Fibroblast of skin of left biceps (primary cell): ENCODE data around the gene ID4.
A peak's percentile ranks its signal among the peaks of the same experiment; 100 is the strongest.

ENCODE experiments used
- DNase-seq, 2 experiments: peaks; one replicate each; pipeline ENCODE4 v3.0.0-alpha.2; 2013; ENCODE audit warnings: low read depth in 2 of 2

Gene ID4

DNA sequence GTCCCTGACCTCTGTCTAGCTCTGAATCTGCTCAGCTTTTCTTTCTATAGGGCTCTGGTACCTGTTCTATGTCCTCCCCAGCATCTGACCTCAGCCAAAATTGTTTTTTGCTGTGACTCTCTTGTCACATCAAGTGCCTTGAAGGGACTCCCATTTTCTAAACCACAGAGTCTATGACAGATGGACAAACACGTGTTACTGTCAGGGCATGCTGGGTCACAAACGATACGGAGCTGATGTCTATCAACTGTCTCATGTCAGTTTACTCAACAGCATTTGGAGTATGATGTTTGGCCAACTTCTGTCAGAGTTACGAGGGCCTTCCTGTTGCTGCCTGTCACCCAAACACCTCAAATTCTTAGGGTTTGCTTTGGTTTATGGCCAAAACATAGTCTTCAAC lies 20.5 kb downstream of the ID4 start:
- no peak for DNase-seq

DNA sequence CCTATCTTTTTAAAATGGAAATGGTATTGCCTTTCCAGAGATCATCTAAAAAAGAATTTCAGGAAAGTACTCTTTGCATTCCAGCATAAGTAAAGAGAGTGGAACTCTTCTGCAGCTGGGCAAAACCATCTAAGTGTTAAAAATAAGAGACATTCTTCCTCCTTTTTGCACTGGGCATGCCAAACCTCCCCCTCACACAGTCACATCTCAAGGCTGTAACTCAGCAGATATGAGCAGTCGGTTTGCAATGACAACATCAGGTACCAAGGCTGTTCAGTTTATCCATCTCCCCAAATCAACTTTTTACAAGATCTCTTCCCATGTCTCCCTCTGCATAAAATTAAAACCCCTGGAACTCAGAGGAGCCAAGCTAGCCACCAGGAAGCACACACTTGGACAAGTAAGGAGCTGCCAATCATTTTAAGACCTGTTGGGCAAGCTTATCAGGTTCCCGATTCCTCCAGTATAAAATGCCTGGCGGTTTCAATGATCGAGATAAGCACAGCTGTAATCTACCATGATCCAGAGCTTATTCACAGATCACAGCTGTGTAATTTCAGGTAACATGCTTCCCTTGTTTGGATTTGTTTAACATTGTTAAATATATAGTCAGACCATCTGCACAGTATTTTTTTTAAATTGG lies 23.2 kb downstream of the ID4 start:
- no peak for DNase-seq

DNA sequence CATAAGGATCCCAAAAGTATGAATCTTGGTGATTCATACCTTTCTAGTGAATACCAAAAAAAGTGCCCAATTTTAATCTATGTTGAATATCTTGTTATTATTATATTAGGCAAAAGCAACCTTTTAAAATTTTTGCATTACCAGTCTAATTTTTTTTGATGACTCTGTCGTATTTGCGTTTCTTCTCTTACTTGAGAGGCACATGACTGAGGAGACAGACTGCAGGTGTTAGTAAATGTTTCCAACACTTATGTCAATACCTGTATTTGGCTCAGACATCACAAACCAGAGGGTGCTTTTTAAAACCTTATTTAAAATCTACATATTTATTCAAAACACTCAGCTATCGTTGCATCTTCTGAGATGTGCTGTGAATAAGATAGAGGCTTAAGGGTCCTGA lies 27.1 kb downstream of the ID4 start:
- DNase-seq: no peak

DNA sequence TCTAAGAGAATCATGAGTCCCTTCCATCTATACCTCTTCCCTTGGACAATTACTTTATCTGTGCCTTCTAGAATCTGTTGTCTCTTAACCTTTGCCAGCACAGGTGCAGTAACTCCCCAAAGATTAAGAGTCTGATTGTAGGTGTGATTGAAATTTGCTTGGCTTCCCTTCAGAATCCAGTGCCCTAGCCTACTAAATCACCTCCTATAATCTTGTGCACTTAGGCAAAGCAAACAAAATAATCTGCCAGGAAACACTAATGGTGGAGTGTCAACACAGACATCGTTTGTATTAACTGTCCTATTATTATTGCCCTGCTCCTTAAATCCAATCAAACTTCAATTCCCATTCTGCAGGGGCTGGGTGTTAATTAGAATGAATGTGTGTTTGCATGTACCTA lies 28.0 kb downstream of the ID4 start:
- no peak for DNase-seq

DNA sequence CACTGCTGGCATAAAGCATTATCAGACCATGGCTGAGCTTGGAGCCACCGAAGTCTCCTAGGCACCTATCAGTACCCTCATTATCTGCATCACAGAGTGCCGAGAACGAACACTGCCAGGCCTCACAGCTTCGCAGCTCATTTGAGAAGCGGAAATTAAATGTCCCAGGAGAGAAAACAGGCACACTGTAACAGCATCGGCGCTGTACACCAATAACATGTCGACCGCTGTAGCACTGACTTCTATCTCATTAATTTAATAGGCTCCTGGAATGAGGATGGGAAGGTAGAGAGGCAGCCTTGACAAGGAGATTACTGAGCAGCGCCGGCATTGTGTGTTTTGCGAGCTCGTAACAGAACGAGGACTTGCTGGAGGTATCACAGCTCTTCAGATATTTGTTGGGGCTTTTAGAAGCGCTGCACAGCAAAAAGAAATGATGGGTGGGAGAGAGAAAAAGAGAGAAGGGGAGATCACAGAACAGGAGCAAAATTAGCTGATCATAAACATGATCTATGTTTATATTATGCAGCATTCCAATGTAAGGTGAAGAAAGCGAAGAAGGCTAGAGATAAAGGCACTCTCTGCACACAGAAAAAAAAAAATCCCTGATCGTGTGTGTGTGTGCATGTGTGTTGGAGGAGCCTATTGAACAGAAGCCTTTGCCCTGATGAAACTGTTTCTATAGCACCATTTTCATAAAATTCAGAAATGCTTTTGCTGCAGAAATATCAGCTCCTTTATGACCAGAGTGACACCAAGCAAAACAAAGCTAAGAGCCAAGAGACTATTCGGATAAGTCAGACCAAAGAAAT lies 29.2 kb downstream of the ID4 start:
- DNase-seq: no peak

DNA sequence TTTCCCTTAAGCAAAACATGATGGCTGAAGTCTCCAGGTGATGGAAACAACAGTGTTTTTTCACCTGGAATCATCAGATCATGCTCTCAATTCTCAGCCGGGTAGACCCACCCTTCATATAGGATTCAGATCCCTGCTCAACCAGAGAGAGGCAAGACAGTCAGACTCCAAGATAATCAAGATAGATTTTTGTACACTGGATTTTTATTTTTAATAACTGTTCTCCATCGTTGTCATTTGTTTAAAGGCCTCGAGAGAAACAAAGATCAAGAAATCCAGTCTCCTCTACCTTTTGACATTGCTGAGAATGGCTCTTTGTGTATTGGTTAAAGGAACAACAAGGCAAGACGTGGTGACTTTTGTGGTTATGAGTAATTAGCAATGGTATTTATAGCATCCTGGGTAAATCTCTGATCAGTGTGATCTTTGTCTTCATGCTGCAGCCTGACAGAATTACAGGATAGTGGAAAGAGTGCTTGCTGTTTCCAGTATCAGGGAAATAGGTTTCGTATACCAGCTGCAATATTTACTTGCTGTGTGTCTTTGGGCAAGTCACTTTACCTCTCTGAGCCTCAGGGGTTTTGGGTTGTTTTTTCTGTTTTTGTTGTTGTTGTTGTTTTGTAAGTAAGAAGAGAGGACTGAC lies 29.9 kb downstream of the ID4 start:
- peak; percentile 9 to 17 for DNase-seq

DNA sequence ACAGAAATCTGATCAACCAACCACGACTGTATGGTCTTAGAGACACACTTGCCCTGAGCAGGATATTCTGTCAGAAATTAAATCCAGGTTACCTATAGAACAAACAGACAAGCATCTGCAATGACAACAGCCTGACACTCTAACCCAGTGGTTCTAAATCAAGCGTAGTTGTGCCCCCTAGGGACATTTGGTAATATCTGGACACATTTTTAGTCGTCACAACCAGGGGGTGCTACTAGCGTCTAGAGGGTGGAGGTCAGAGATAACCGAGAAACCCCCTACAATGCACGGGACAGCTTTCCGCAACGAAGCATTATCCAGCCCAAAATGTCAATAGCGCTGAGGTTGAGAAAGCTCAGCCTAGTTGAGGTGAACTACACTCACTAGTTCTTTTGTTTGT lies 32.3 kb downstream of the ID4 start:
- no peak for DNase-seq

DNA sequence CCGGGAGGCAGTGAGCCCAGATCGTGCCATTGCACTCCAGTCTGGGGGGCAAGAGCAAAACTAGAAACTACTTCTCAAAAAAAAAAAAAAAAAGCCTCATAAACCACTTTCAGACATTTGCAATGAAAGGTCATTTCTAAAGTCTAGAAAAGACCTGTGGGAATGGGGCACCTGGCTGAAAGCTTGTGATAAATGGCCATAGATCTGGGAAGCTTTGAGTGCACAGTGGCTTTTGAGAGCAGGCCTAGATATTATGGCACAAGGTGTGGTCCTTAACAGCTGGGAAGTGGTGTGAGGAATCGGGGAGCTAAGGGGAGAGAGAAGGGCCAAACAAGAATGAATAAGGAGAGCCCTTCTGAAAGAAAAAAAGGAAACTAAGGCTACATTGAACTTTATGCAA lies 33.2 kb downstream of the ID4 start:
- no peak for DNase-seq

DNA sequence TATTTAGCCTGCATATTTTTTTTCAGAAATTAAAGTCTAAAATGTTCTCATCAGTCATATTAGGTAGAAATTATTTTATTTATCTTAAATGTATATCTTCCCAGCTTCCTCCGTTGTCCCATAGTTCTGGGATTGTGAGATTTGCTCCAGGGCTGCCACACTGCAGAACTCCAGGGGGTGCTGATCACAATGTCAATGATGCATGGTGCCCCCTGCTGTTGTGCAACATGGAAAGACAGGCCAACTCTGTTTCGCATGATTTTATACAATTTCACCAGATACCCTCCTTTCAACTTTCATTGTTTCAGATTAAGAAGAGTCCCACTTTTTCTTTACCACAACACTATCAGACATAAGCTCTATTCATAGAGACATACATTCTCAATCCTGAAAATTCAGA lies 35.9 kb downstream of the ID4 start:
- DNase-seq: no peak

DNA sequence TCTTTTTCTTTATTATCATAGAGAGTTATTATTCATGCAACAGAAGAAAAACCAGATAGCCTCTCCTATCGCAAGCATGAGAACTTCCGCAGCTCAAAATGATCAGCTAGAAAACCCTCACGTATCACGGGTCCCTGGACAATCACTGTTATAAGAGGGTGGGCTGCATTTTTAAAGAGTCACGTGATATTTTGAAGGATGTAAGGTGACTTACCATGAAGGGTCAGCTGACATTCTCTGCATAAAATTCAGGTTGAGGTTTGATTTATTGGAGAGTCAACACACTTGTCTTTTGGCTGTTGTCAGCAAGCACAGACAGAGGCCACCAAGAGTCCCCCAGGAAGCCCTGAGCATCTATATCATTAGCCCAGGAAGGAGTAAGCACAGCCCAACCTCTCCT lies 39.5 kb downstream of the ID4 start:
- no peak for DNase-seq

DNA sequence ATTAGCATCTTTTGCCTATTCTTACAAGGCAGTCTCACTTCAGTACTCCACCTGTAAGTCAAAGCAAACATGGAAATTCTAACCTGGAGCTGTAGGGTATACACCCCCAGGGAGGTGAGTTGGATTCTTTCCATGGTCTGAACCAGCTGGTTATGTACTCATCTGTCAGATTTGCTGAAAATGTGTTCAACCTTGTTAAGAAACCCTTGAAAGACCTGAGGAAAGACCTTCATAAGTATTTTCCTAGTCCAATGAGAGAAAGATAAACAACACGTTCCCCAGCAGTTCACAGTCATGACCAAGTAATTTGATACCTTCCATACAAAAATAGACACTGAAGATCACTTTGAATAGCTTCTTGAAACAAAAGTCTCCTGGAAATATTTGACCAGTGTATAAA lies 42.5 kb downstream of the ID4 start:
- DNase-seq: no peak

DNA sequence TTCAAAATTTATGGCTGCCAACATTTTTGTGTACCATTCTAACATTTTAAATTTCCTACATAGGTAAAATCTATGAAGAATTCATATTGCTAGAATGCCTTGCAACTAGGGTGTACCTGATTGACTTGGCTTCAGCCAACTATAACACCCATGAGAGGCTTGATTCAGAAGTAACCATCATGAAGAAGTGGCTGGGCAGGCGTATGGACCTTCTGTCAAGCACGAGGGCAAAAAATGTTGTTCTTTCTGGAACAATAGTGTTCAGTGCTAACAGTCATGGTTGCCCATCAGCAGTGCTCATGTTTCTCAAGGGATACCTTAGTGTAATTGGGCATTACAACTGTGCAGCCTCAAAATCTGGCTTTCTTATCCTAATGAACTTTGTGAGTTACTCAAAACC lies 42.9 kb downstream of the ID4 start:
- DNase-seq: no peak

DNA sequence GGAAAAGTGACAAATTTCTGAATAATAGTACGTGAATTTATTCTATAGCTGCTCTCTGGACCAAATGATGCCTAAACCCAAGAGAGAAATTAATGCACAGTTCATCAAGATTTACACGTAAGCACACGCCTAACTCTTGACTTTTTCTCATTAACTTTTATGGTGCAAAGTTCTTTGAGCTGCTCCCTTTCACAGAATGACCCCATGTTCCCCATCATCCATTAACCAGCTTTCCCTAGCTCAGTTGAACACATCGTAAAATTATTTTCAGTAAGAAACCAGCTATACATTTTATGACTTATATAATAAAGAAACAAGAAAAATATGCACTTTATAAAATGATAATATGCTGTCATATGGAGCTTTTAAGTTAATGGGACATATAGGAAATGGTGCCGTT lies 54.3 kb downstream of the ID4 start:
- DNase-seq: no peak
